ENCODE data around the gene COL5A1.

- TF ChIP-seq CTCF (conservative IDR thresholded peaks at IDR 0.05), result no peak
- no peak for TF ChIP-seq ZFX (IDR thresholded peaks at IDR 0.05)
These were observed 27.9 kb downstream of the COL5A1 start for GRCh38 chr9:134669399-134669955.

Measured in C4-2B (cell line).